K562 (cell line): ENCODE measurements around the gene NUP155. TPM values are rescaled to one million over a fixed set of nuclear protein-coding genes. Genes with fewer than 3 reads are reported as not detected.

Experiments
- HBP1 ChIP-seq: fragments of 450-650 bp; formaldehyde crosslinking; IDR thresholded peaks from 2 replicates; pipeline ENCODE4 v1.4.0; 2022; ENCODE audit warnings: missing genetic modification characterization
- ILF3 ChIP-seq: fragments of 450-650 bp; IDR thresholded peaks from 2 replicates; pipeline ENCODE4 v1.6.1; 2018; ENCODE audit warnings: antibody characterized with exemption, mild to moderate bottlenecking, moderate library complexity, borderline replicate concordance
- MED1 ChIP-seq: sonication (generic); formaldehyde crosslinking; IDR thresholded peaks from 2 replicates; pipeline ENCODE4 v1.8.1; 2023; ENCODE audit warnings: missing genetic modification reagents, borderline replicate concordance
- MYBL2 ChIP-seq, 2 experiments: fragments of 450-650 bp in 1 of 2; sonication (generic) in 1 of 2; formaldehyde crosslinking in 1 of 2; IDR thresholded peaks; 2 replicates each; pipeline versions ENCODE4 v1.6.1 to v1.8.1; 2017 to 2022; ENCODE audit warnings: borderline replicate concordance in 1 of 2, inconsistent platforms in 1 of 2, low read depth in 1 of 2, mild to moderate bottlenecking in 1 of 2, missing genetic modification reagents in 1 of 2, moderate library complexity in 1 of 2
- NR4A1 ChIP-seq, 2 experiments: fragments of 250-450 bp in 1 of 2; fragments of 450-650 bp in 1 of 2; sonication (Bioruptor Pico) in 1 of 2; IDR thresholded peaks; 2 replicates each; pipeline versions ENCODE4 v1.4.0 to v1.6.1; 2016 to 2020; ENCODE audit warnings: mild to moderate bottlenecking in 2 of 2, missing compliant biosample characterization in 1 of 2, missing genetic modification characterization in 1 of 2, moderate library complexity in 1 of 2
- SPI1 ChIP-seq: IDR thresholded peaks from 2 replicates; pipeline ENCODE4 v1.6.1; 2011; ENCODE audit warnings: low read depth, low read length, control low read depth, borderline replicate concordance
- ZNF311 ChIP-seq: fragments of 250-450 bp; sonication (Bioruptor Pico); IDR thresholded peaks from 2 replicates; pipeline ENCODE4 v1.4.0; 2020; ENCODE audit warnings: mild to moderate bottlenecking, moderate library complexity
- ZNF398 ChIP-seq: fragments of 250-450 bp; sonication (Bioruptor Pico); IDR thresholded peaks from 2 replicates; pipeline ENCODE4 v1.8.0; 2021; ENCODE audit warnings: moderate library complexity, mild to moderate bottlenecking, inconsistent platforms
- ZNF79 ChIP-seq: fragments of 250-450 bp; sonication (Bioruptor Pico); IDR thresholded peaks from 2 replicates; pipeline ENCODE4 v1.4.0; 2020; ENCODE audit warnings: low read depth, mild to moderate bottlenecking, moderate library complexity
- polyA plus RNA-seq, 8 experiments: library from polyadenylated mRNA; depleted of rRNA in 4 of 8; stranded (reverse) in 5 of 8; unstranded in 3 of 8; fragments of >200 nt; fragmentation: Nextera tagmentation in 2 of 8; fragmentation: Illumina TruSeq in 1 of 8; extraction: Ambion mirVana in 2 of 8; extraction: Trizol in 1 of 8; gene quantifications; 2 replicates each; pipeline versions ENCODE4 v1.2.1 to v1.2.3, GENCODE V29; 2011 to 2014; ENCODE audit warnings: inconsistent platforms in 1 of 8, missing spikeins in 1 of 8
- total RNA-seq, 7 experiments: library from RNA; depleted of rRNA in 6 of 7; stranded (reverse); fragments of >200 nt in 6 of 7; fragmentation: Illumina TruSeq in 2 of 7; extraction: Trizol in 2 of 7; gene quantifications; 2 replicates each; pipeline versions ENCODE4 v1.2.1 to v1.2.3, GENCODE V29; 2011 to 2021; ENCODE audit warnings: low replicate concordance in 1 of 7

The NUP155 gene
- total and polyA plus RNA-seq, 9 of the 15 experiments (the other 6 are each of a cell fraction or from before 2014, with no cell fraction given): 39.3 to 130 (median 77.0) TPM

- TF ChIP-seq ZNF79 (CRISPR knock-in tag) (no peak), MED1 (CRISPR knock-in tag) (no peak), NR4A1 (CRISPR knock-in tag; IDR thresholded peaks at IDR 0.05) (no peak), NR4A1 (tag; IDR thresholded peaks at IDR 0.05) (no peak), ILF3 (no peak), SPI1 (no peak), MYBL2 (IDR thresholded peaks at IDR 0.05; ENCODE audit: low read depth) (no peak), MYBL2 (CRISPR knock-in tag; IDR thresholded peaks at IDR 0.05; ENCODE audit: borderline replicate concordance) (no peak), HBP1 (CRISPR knock-in tag) (no peak), ZNF311 (CRISPR knock-in tag) (no peak), ZNF398 (no peak)
Measured at GRCh38 chr5:37323607-37324006, 47.3 kb downstream of the NUP155 start (continued).
